Ishikawa (cell line): ENCODE data around the gene SUSD6.

Source experiments
- CEBPB ChIP-seq: IDR thresholded peaks from 2 replicates; pipeline ENCODE4 v1.6.1; 2012
- CREB1 ChIP-seq: IDR thresholded peaks from 2 replicates; pipeline ENCODE4 v1.6.1; 2012; ENCODE audit warnings: low read depth
- EGR1 ChIP-seq: IDR thresholded peaks from 2 replicates; pipeline ENCODE4 v1.6.1; 2012
- EP300 ChIP-seq: IDR thresholded peaks from 2 replicates; pipeline ENCODE4 v1.6.1; 2012; ENCODE audit warnings: borderline replicate concordance
- FOXM1 ChIP-seq: IDR thresholded peaks from 2 replicates; pipeline ENCODE4 v1.6.1; 2012; ENCODE audit warnings: low read depth, borderline replicate concordance
- NFIC ChIP-seq: IDR thresholded peaks from 2 replicates; pipeline ENCODE4 v1.6.1; 2012
- RAD21 ChIP-seq: IDR thresholded peaks from 2 replicates; pipeline ENCODE4 v1.6.1; 2012; ENCODE audit warnings: low read depth
- REST ChIP-seq: IDR thresholded peaks from 2 replicates; pipeline ENCODE4 v1.6.1; 2012; ENCODE audit warnings: low read depth, mild to moderate bottlenecking
- TAF1 ChIP-seq: IDR thresholded peaks from 2 replicates; pipeline ENCODE4 v1.6.1; 2012; ENCODE audit warnings: low read depth, mild to moderate bottlenecking
- TCF12 ChIP-seq: IDR thresholded peaks from 2 replicates; pipeline ENCODE4 v1.6.1; 2012; ENCODE audit warnings: low read depth
- TEAD4 ChIP-seq: IDR thresholded peaks from 2 replicates; pipeline ENCODE4 v1.6.1; 2012
- USF1 ChIP-seq: IDR thresholded peaks from 2 replicates; pipeline ENCODE4 v1.6.1; 2012
- YY1 ChIP-seq: IDR thresholded peaks from 2 replicates; pipeline ENCODE4 v1.6.1; 2012; ENCODE audit warnings: low read depth
- ZBTB7A ChIP-seq: IDR thresholded peaks from 2 replicates; pipeline ENCODE4 v1.6.1; 2012; ENCODE audit warnings: low read depth
- TF ChIP-seq, protein P1 (sequence below): IDR thresholded peaks from 2 replicates; pipeline ENCODE4 v1.6.1; 2012

The SUSD6 gene

GRCh38 chr14:69573831-69574262 lies 37.5 kb upstream of the SUSD6 start:
- TF ChIP-seq TCF12: no peak
- TF ChIP-seq EP300: no peak
- TF ChIP-seq RAD21: no peak
- TF ChIP-seq USF1: no peak
- no peak for TF ChIP-seq ZBTB7A
- TF ChIP-seq CEBPB: no peak
- TF ChIP-seq FOXM1: no peak
- no peak for TF ChIP-seq REST
- TF ChIP-seq EGR1: no peak
- TF ChIP-seq NFIC: no peak
- no peak for TF ChIP-seq TAF1
- TF ChIP-seq TEAD4: no peak
- TF ChIP-seq, protein P1, sequence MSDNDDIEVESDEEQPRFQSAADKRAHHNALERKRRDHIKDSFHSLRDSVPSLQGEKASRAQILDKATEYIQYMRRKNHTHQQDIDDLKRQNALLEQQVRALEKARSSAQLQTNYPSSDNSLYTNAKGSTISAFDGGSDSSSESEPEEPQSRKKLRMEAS: no peak
- no peak for TF ChIP-seq CREB1
- TF ChIP-seq YY1: no peak

GRCh38 chr14:69574263-69574953 lies 37.0 kb upstream of the SUSD6 start, which contains the start of gene CCDC177:
CCDC177 (minus strand) TSS chr14:69574871; CDS start chr14:69573622, 1,249 bp downstream.
- TF ChIP-seq NFIC (peak; percentile 46; the same call in 1 of the 2 replicates), EGR1 (no peak), TEAD4 (no peak), RAD21 (peak; percentile 76)
- TF ChIP-seq, protein P1: peak; percentile 72

- TF ChIP-seq TEAD4 (no peak), REST (no peak), NFIC (no peak), CREB1 (no peak), EGR1 (no peak), USF1 (no peak), EP300 (no peak), FOXM1 (no peak), CEBPB (no peak), TCF12 (no peak), RAD21 (no peak), ZBTB7A (no peak), TAF1 (no peak), YY1 (no peak)
- TF ChIP-seq, protein P1: no peak
Observed at GRCh38 chr14:69574954-69575295, 36.5 kb upstream of the SUSD6 start.

DNA sequence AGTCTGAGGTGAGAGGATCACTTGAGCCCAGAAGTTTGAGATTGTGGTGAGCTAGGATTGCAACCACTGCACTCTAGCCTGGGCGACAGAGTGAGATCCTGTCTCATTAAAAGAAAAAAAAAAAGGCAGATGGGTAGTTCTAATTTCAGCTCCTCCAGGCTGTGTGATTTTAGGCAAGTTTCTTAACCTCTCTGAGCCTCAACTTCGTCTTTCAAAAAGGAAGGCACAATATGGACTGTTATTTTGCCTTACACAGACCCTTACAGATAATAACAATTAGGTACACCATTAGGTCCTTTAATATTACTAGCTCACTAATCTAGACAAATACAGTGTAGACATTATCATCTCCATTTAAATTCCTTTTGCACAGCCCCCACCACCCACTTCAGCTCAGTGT lies 31.9 kb upstream of the SUSD6 start:
- TF ChIP-seq FOXM1: no peak

GRCh38 chr14:69580009-69580577 lies 31.3 kb upstream of the SUSD6 start:
- TF ChIP-seq RAD21: peak; percentile 49
- TF ChIP-seq TEAD4: no peak
- no peak for TF ChIP-seq ZBTB7A
- TF ChIP-seq TAF1: no peak

DNA sequence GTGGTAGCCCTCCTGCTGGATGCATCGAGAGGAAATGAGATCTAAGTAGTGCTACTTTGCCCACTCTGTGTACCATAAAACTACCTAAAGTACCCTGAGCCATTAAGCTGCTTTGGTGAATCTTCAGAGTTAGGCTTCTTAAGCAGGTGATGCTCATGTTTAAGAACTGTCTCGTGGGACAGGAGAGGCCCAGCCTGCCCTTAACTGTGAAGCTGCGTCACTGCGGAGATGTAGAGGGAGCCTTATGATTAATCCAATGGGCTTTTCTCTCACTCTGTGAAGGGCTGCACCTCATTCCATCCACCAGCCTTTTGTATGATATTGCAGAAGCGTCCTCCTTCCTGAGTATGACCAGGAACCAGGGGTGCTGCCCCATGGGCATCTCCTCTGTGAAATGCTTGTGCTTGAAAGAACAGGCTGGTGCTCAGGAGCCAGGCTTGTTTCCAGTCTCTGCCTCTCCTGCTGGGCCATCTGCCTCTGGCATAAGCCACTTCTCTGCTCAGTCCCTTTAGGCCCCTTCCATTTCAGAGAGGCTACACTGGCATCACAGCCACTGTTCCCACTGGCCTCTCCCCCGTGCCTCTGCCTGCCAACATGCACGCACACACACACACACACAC lies 30.0 kb upstream of the SUSD6 start:
- no peak for TF ChIP-seq EP300
- TF ChIP-seq, protein P1: no peak
- no peak for TF ChIP-seq YY1
- no peak for TF ChIP-seq FOXM1
- no peak for TF ChIP-seq REST
- no peak for TF ChIP-seq ZBTB7A
- TF ChIP-seq TAF1: no peak
- no peak for TF ChIP-seq NFIC
- no peak for TF ChIP-seq CREB1
- no peak for TF ChIP-seq USF1
- no peak for TF ChIP-seq CEBPB
